Bronchial epithelial cell (primary cell): ENCODE data around the gene NCKAP5L. TPM values are rescaled to one million over a fixed set of nuclear protein-coding genes. Genes with fewer than 3 reads are reported as not detected.
"Not testable (repeated sequence)": the region's sequence is repeated elsewhere in the genome, so short reads cannot be mapped to it uniquely, and the experiment has no call there.

Experiments used
- DNase-seq: peaks from one replicate; pipeline ENCODE4 v3.0.0-alpha.2; 2010; ENCODE audit warnings: low read depth
- FAIRE-seq: peaks from 2 replicates; lab custom pipeline; 2011; peaks lifted over from hg19 to GRCh38; lab: Jason Lieb, UNC
- H3K27me3 ChIP-seq: 2 replicates; pipeline ENCODE4 v1.5.1; 2011; ENCODE audit warnings: low read length; ENCODE audit not compliant: control insufficient read depth, insufficient read depth
- H3K36me3 ChIP-seq: 2 replicates; pipeline ENCODE4 v1.5.1; 2011; ENCODE audit warnings: low read length; ENCODE audit not compliant: control insufficient read depth, insufficient read depth
- H3K4me3 ChIP-seq: 2 replicates; pipeline ENCODE4 v1.5.1; 2011; ENCODE audit warnings: mild to moderate bottlenecking, low read depth, low read length, control low read depth
- total RNA-seq: library from RNA; depleted of rRNA; stranded (reverse); fragments of >200 nt; gene quantifications from 2 replicates; pipeline ENCODE4 v1.2.1, GENCODE V29; 2014
- TF ChIP-seq, protein P1 (sequence below): IDR thresholded peaks from 2 replicates; pipeline ENCODE4 v1.5.1; 2011; ENCODE audit warnings: mild to moderate bottlenecking, moderate library complexity, low read length, control low read depth, inconsistent platforms; ENCODE audit not compliant: insufficient read depth, severe bottlenecking

Gene NCKAP5L
- total RNA-seq, 1 donor from 2014 or later: 3.7 TPM

GRCh38 chr12:49790741-49791555 lies 37.3 kb downstream of the NCKAP5L start:
- DNase-seq: no peak

GRCh38 chr12:49789992-49790391 lies 38.2 kb downstream of the NCKAP5L start:
- no peak overlapping the region for H3K4me3 ChIP-seq
- FAIRE-seq: no peak
- peaks cover 5% of the 10 kb centered on the region for H3K36me3 ChIP-seq
- DNase-seq: no peak
- no peaks in the 10 kb centered on the region for H3K27me3 ChIP-seq
- TF ChIP-seq, protein P1, sequence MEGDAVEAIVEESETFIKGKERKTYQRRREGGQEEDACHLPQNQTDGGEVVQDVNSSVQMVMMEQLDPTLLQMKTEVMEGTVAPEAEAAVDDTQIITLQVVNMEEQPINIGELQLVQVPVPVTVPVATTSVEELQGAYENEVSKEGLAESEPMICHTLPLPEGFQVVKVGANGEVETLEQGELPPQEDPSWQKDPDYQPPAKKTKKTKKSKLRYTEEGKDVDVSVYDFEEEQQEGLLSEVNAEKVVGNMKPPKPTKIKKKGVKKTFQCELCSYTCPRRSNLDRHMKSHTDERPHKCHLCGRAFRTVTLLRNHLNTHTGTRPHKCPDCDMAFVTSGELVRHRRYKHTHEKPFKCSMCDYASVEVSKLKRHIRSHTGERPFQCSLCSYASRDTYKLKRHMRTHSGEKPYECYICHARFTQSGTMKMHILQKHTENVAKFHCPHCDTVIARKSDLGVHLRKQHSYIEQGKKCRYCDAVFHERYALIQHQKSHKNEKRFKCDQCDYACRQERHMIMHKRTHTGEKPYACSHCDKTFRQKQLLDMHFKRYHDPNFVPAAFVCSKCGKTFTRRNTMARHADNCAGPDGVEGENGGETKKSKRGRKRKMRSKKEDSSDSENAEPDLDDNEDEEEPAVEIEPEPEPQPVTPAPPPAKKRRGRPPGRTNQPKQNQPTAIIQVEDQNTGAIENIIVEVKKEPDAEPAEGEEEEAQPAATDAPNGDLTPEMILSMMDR: no peak

More at GRCh38 chr12:49790741-49791555, 37.3 kb downstream of the NCKAP5L start:
- Histone ChIP-seq H3K36me3 (peaks cover 5% of the 10 kb centered on the region), H3K4me3 (no peak overlapping the region), H3K27me3 (no peaks in the 10 kb centered on the region)
- TF ChIP-seq, protein P1: no peak
- FAIRE-seq: no peak

DNA sequence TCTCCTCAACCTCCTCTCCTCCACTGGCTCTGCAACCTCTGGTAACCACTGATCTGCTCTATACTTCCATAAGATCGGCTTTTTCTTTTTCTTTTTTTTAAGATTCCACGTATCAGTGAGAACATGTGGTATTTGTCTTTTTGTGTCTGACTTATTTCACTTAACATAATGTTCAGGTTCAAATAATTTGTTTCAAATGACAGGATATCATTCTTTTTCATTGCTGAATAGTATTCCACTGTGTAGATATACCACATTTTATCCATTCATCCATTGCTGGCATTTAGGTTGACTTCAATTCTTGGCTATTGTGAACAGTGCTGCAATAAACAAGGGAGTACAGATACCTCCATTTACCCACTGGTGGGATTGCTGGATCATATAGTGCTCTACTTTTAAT lies 40.5 kb downstream of the NCKAP5L start:
- H3K4me3 ChIP-seq: no peak overlapping the region
- H3K27me3 ChIP-seq: no peaks in the 10 kb centered on the region
- TF ChIP-seq, protein P1: no peak
- peaks cover 5% of the 10 kb centered on the region for H3K36me3 ChIP-seq
- DNase-seq (no peak), FAIRE-seq (no peak)

DNA sequence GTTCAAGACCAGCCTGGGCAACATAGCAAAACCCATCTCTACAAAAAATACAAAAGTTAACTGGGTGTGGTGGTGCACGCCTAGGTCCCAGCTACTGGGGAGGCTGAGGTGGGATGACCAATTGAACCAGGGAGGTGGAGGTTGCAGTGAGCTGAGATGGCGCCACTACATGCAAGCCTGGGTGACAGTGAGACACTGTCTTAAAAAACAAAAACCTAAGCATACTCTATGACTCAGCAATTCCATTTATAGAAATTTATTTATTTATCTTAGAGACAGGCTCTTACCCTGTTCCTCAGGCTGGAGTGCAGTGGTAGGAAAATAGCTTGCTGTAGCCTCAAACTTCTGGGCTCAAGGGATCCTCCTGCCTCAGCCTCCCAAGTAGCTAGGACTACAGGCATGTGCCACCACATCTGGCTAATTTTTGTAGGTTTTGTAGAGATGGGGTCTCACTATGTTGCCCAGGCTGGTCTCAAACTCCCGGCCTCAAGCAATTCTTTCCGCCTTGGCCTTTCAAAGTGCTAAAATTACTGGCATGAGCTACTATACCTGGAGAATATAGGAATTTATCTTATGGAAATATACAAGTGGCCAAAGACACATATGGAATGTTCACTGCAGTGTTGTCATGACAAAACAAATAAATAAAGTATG lies 43.3 kb downstream of the NCKAP5L start:
- TF ChIP-seq, protein P1: no peak
- FAIRE-seq: no peak
- Histone ChIP-seq H3K36me3 (no peaks in the 10 kb centered on the region), H3K27me3 (no peaks in the 10 kb centered on the region), H3K4me3 (no peak overlapping the region)
- peak; percentile 29 for DNase-seq

DNA sequence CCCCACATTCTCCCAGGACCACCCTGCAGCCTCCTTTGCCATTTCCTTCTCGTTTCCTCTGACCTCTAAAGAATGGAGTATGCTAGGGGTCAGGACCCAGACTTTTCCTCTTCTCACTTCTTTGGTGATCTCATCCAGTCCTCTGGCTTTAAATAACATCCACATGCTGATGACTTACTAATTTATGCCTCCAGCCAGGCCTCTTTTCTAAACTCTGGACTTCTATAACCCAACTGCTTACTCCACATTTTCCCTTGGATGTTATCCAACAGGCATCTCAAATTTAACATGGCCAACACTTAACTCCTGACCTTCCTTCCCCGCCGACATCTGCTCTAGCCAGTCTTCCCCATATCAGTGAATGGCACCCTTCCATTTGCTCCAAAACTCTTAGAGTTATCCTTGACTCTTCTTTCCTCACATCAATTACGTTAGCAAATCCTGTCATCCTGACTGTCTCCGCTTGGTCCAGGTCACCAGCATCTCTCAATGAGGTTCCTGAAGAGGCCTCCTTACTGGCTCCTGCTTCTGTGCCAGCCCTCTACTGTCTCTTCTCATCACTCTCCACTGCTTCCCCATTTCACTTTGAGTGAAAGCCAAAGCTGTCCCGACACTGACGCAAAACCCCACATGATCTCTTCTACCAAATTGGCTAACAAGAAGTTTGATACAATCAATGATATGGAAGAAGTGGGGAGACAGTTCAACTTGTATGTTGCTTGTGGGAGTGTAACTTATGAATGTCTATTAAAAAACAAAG lies 44.1 kb downstream of the NCKAP5L start:
- TF ChIP-seq, protein P1: no peak
- DNase-seq: peak; percentile 18
- H3K27me3 ChIP-seq: no peaks in the 10 kb centered on the region
- no peaks in the 10 kb centered on the region for H3K36me3 ChIP-seq
- no peak overlapping the region for H3K4me3 ChIP-seq
- no peak for FAIRE-seq

DNA sequence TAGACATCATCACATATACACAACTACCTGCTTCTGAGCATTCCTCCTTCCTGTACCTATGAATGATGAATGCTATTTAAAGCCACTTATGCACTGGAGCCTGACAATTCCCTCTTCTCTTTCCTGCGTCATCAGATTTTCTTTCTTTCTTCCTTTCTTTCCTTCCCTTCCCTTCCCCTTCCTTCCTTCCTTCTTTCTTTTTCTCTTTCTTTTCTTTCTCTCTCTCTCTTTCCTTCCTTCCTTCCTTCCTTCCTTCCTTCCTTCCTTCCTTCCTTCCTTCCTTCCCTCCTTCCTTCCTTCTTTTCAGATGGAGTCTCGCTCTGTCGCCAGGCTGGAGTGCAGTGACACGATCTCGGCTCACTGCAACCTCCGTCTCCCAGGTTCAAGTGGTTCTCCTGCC lies 47.3 kb downstream of the NCKAP5L start:
- DNase-seq, H3K4me3 ChIP-seq, FAIRE-seq, H3K27me3 ChIP-seq, H3K36me3 ChIP-seq: not testable (repeated sequence)
